GM19240 (cell line): Measurements from ENCODE around the gene ALDH3A2.

Experiments
- DNase-seq: peaks from one replicate; pipeline ENCODE4 v3.0.0; 2011; ENCODE audit warnings: low spot score; ENCODE audit not compliant: insufficient read length

ALDH3A2 gene

DNA sequence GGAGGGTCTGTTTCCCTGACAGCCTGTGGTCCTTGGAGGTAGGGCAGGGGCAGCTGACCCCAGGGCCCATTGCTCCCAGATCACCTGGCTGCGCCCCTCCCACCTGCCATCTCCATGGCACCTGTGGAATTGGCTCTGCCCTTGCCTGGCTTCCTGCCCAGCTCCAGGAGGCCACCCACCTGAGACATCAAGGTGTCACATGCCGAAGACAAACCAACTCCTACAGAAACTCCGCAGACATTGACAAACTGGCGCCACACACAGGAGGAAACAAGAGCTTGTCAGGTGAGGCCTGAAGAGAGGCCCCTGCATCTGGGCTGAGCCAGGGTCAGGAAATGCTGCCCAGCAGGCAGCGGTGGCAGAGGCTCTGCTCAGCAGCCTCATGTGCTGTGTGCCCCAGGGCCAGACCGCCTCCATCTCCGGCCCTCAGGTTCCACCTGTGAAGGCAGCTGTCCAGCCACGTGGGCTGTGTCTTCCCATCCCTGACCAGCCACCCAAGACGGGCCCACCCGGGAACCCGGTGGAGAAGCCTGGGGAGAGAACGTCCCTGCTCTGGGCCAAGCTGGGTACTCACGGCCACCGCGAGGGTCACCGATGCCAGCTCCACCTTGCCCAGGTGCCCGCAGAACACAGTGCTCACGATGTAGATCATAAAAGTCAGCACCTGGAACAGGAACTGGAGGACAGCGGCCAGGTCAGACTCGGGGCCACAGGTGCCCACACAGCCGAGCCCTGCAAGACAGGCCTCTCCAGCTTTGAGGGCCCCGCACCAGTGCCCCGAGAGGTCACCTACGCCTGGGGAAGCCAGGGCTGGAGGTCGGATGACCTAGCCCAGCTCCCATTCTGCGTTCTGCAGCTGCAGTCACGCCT lies 66.2 kb downstream of the ALDH3A2 start:
- no peak for DNase-seq

DNA sequence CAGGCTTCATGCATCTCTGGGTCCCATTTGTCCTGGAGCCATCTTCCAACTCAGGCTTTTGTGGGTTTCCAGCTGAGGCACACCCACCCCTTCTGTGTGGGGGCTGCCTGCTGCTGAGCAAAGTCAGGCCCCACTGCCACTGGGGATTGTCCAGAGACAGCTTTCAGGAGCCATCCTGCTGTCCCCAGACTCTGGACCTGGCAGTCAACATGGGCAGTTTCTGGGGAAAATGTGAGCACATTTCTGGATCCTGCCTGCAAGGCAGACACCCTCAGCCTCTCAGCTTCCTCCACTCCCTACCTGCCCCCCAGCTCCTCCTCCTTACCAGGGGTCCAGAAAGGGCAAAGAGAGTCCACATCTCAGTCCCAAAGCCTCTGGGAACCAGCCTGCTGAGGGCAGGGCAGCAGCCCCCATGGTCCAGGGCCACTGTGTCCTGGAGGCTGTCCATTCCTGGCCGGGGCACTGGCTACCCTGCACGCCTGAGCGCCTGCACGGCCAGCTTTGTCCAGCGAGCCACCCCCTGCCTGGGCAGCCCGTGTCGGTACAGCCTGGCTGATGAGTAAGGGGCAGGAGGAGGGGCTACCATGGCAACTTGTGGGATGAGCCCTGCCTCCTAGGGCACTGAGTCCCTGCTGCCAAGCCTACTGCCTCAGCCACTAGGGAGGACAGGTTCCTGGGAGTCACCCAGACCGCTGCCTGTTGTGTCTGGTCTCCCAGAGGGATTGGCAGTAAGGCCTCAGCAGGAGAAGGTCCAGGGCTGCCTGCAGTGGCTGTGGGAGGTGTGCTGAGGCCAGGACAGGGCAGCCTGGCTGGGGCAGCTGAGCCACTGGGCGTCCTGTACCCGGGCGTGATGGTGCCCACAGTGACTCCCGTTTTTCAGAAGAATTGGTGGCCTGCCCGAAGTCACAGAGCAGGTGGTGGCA lies 67.8 kb downstream of the ALDH3A2 start, which contains the start of gene SLC47A2:
Gene SLC47A2 (minus strand): TSS at position 477 of the 923 bp plus-strand sequence. CDS start 29 bp downstream, at position 448.
- DNase-seq, result no peak

DNA sequence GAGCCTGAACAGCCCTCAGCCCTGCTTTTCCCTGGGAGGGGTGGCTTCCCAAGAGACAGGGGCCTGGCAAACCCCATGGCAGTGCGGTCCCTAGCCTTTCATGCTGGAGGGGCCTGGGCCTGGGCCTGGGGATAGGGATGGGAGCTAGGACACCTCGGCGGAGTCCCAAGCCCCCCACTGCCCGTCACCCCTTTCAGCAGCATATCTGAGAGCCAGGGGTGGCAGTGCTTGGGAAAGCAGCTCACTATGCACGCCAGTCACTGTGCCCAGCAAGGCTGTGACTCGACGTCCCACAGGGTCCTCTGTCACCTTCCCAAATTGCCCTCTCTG lies 68.4 kb downstream of the ALDH3A2 start:
- no peak for DNase-seq

DNA sequence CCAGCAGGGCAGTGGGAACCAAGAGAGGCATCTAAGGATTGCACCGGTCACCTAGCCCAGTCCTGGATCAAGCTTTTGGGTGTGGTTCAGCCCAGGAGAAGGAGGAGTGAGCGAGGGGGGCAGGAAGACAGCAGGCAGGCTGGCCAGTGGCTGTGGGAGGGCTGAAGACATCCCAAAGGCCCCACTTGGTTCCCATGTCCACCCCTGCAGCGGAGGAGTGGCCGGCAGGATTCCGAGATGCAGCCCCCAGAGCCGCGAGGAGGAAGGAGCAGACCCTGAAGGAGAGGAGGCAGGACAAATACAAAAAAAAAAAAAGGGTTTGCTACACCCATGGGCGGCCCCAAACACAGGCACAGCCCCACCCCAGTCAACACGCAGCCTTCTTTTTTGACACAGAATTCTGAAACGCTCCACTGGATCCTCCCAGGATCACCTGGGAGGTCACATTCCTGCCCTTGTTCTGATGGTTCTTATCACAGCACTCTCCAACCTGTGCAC lies 68.9 kb downstream of the ALDH3A2 start:
- DNase-seq, result no peak

DNA sequence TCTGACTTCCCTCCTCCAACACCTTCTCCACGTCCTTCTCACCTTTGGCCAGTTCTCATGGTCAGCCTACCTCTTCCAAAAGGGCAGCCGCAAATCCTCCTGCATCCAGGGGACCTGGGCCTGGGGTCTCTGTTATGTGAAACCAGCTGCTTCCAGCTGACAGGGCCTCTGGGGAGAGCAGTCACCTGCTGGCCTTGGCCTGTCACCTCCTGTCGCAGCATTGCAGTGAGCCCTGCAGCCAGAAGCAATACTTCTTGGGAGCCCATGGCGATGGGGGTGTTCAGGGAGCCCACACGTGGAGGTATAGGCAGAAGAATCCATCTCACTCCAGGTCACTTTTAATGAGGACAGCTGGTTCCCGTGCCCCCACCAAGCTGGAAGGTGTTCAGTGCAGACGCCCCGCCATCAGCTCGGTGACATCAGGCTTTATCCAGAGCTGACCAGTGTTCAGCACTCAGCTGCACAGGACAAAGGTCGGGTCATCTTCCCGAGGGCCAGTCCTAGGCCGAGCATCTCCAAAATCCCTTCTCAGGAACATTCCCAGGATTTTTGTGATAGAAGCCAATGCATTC lies 69.6 kb downstream of the ALDH3A2 start:
- no peak for DNase-seq

DNA sequence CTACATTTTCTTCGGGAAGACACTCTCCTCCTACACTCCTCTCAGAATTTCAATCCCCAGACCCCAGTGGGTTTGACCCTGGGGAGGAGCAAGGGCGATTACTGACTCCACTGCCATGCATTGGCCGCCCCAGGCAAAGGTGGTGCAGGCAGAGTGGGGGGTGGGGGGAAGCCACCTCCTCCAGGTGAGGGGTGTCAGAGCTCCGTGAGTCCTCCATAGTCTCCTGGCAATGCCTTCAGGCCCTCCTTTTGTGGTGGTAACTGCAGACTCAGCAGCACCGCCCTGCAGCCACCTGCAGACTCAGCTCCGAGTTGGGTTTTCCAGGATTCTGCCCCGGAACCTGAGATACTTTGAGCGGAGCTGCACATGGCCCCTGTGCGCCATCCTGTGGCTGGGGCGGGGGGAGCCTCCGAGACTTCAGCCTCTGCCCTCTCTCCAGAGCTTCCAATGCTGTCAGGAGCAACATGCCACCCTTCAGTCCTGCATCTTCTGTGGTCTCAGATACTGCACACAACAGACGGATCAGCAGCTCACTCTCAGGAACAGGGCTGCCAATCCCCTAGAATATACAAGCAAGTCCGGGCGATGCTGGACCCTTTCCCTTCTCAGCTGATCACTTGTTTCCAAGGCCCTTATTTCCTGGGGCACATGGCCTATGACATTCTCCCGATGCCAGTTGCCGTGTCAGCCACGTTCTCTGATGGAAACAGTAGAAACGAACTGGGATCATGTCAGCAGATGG lies 70.2 kb downstream of the ALDH3A2 start:
- no peak for DNase-seq

DNA sequence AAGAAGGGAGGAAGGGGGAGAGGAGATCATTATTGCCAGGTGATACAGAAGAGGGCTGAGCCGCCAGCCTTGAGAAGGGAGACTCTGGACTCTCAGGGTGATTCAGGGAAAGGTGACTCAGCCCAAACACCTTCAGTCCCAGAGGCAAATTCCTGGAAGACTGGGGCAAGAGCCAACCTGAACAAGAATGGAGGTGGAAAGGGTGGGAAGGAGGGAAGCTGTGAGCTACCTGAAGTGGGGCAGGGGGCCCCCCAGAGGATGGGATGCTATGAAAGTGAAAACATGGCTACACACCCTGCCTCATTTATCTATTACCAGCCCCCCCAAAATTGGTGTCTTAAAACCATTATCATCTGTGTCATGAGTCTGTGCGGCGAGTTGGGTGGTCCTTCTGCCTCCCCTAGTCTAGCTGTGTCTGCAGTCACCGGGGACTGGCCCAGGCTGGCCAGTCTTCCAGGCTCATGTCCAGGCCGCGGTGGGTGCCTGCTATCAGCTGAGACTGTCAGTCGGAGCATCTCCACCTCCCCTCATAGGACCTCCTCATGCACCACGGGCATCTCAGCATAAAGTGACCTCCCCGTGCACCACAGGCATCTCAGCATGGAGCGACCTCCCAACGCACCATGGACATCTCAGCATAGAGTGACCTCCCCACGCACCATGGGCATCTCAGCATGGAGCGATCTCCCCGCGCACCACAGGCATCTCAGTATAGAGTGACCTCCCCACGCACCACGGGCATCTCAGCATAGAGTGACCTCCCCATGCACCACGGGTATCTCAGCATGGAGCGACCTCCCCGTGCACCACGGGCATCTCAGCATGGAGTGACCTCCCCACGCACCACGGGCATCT lies 71.0 kb downstream of the ALDH3A2 start:
- no peak for DNase-seq

DNA sequence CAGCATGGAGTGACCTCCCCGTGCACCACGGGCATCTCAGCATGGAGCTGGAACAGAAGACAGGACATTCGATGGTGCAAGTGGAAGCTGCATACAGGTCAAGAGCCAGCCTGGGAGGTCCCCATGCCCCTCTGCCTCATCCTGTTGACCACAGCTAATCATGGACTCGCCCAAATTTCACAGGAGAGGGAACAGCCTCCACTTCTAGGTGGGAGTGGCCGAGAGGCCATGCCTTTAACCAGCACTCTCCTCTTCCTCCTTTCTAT lies 71.6 kb downstream of the ALDH3A2 start:
- no peak for DNase-seq

DNA sequence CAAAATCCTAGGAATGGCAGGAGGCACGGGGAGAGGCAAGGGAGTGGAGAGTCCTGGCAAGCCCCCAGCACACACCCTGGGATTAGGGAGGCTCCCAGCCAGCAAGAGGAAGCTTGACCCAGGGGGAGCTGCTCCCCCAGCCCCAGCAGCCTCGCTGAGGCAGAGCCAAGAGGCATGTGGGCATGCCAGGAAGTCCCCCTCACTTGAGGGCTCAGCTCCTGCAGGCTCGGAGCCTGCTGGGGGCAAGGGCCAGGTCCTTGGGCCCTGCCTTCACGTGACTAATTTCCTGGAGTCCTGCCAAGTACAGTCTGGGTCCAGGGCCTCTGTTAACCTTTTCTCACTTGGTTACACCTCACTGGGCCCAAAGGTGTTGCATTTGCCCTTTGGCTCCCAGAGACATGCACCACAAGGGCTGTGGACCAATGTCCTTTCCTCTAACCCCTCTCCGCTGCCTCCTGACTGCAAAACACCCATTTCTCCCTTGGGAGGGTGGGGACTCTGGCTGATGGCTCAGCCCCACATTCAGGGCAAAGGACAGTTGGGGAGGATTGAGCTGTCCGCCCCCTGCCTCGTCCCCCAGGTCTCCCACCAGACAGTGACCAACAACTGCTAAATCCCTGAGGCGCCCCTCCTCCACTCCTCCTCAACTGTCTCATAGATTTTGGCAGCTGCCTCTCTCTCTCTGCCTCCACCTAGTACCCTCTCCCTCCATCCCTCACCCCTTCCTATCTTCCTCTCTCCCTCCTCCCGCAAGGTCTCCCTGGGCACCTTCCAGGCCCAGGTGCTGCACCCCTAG lies 72.3 kb downstream of the ALDH3A2 start:
- no peak for DNase-seq

DNA sequence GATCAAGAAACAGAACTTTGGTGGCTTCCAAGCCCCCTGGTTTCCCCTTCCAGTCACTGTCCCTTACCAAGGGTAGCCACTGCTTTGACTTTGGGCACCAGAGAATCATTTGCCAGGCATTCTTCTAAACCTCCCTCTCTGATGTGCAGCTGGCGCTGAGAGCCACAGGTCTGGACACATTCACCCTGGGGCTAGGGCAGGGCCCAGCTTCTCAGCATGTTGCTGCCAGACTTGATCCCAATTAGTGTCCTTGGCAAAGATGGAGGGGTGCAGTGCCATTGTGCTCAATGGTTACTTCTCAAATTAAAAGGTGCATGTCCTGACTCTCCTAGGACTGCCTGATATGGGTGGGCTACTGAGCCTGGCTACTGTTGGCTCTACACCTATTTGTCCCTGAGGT lies 75.4 kb downstream of the ALDH3A2 start:
- no peak for DNase-seq

DNA sequence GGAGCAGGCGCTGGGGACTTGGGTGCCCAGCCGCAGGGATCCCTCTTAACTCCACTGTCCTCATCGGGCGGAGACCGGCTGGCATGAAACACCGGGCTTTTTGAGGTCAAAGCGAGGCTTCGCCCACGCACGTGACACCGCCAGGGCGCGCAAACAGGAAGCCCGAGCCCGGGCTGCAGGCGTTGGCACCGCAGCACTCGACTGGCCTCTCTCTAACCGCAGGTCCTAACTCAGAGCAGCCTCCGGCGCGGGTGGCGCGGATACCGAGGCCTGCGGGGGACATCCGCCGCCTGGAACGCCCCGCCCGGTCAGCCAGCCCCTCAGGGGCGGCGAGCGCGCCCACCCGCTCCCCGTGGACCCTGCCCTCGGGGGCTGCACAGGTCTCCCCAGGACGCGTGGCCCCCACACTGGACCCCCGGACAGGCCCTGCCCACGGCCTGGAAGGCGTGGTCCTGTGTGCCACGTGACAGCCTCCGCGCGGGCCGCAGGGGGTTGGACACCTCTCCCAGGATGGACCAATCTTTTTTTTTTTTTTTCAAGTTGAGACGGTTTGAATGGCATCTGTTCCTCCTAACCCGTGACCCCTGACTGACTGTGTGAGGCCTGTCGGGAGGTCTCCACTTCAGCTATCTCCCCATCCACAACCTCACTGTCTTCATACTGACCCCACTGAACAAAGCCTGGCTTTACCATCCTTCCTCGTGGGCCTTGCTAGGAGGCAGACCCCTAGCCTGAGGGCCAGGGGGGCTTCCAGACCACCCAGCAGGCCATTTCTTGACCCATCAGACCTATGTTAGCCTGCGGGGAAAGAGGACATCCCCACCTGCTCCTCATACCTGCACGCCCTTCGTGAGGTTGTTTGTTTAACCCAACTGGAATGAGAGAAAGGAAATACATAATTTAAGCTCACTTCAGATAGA lies 76.2 kb downstream of the ALDH3A2 start:
- DNase-seq, result no peak

DNA sequence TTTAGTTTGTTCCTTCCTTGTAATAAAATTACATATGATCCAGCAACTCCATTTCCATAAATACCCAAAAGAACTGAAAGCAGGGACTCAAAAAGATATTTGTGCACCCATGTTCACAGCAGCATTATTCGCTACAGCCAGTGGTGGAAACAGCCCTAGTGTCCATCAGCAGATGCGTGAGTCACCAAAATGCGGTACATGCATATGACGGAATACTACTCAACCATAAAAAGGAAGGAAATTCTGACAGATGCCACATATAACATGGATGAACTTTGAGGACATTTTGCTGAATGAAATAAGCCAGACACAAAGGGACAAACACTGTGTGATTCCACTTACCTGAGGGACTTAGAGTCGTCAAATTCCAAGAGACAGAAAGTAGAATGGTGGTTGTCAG lies 76.9 kb downstream of the ALDH3A2 start:
- no peak for DNase-seq

DNA sequence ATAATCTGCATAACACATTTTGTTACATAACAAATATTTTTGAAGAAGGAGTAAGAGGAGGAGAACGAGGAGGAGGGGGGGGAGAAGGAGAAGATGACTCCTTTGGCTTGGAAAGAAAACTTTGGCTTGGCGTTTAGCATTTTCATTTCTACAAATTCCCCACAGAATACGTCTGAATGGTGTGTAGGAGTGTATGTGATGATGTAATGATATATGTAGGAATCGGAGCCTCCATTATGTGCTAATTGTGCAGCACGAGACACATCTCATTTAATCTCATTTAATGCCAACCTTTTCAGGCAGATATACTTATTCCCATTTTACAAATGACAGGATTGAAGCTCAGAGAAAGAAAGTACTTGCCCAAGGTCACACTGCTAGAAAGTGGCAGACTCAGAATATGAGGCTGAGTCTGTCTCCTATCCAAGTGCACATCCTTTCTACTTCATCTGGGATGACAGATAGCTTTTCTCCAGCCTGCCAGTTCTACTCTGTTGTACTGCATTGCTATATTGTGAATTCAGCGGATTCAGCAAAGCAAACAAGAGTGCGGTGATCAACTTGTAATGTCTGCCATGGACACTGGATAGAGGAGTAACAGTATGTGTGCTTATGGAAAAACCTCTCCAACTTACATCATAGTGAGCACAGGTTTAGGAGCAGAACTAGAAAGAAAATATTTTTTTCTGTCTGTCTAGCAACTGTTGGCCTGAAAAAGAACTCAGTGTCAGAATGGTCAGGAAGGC lies 78.3 kb downstream of the ALDH3A2 start:
- DNase-seq, result no peak
